PFSK-1 (cell line): Measurements from ENCODE around the gene TSPAN5.

ENCODE experiments used
- FOXP2 ChIP-seq: optimal IDR thresholded peaks from 2 replicates; pipeline ENCODE3; 2011; ENCODE audit warnings: borderline replicate concordance, control low read depth, inconsistent platforms; ENCODE audit not compliant: insufficient read depth; ENCODE audit errors: extremely low read length, extremely low read depth
- POLR2AphosphoS5 ChIP-seq: IDR thresholded peaks from 2 replicates; pipeline ENCODE4 v1.6.1; 2012; ENCODE audit warnings: low read depth, mild to moderate bottlenecking, control low read depth, low read length, moderate library complexity
- REST ChIP-seq, 2 experiments: IDR thresholded peaks; 2 replicates each; pipeline versions ENCODE4 v1.6.1 to v1.8.0; 2011 to 2012; ENCODE audit warnings: low read depth in 2 of 2, low read length in 2 of 2, control low read depth in 1 of 2, inconsistent platforms in 1 of 2, mild to moderate bottlenecking in 1 of 2, moderate library complexity in 1 of 2; ENCODE audit not compliant: insufficient read depth in 1 of 2
- SIN3A ChIP-seq: IDR thresholded peaks from 2 replicates; pipeline ENCODE4 v1.6.1; 2012; ENCODE audit warnings: mild to moderate bottlenecking, low read length, moderate library complexity, borderline replicate concordance; ENCODE audit not compliant: insufficient read depth
- TAF1 ChIP-seq: IDR thresholded peaks from 2 replicates; pipeline ENCODE4 v1.6.1; 2012; ENCODE audit warnings: low read length, control low read depth, borderline replicate concordance; ENCODE audit not compliant: insufficient read depth

Gene TSPAN5

GRCh38 chr4:98502031-98502430, 156.4 kb downstream of the TSPAN5 start:
- TF ChIP-seq POLR2AphosphoS5 = no peak
- TF ChIP-seq SIN3A = no peak
- no peak for TF ChIP-seq FOXP2
- TF ChIP-seq REST (IDR thresholded peaks at IDR 0.05; ENCODE audit: insufficient read depth in 1 of 2, low read depth in 2 of 2, low read length in 2 of 2) = no peak

DNA sequence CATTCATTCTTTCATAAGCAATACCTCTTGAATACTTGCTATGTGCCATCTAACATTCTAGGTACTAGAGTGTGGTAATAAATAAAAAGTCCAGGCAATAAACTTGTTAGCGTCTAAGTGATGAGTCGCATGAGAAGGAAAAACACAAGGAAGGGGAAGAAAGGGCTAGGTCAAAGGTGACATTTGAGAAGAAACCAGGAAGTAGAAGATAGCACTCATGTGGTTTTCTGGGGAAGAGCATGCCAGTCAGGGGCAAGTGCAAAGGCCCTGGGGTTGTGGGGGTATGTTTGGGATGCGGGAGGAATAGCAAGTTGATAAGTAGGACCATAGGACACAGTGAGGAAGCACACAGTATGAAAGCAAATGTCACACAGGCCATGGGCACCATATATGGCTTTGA, 157.0 kb downstream of the TSPAN5 start:
- TF ChIP-seq TAF1 (no peak), SIN3A (no peak), FOXP2 (no peak), POLR2AphosphoS5 (no peak), REST (IDR thresholded peaks at IDR 0.05; ENCODE audit: insufficient read depth in 1 of 2, low read depth in 2 of 2, low read length in 2 of 2) (no peak)

- TF ChIP-seq SIN3A (no peak), POLR2AphosphoS5 (no peak), REST (IDR thresholded peaks at IDR 0.05; ENCODE audit: insufficient read depth in 1 of 2, low read depth in 2 of 2, low read length in 2 of 2) (no peak), TAF1 (no peak), FOXP2 (no peak)
Observed at GRCh38 chr4:98498774-98499173, 159.6 kb downstream of the TSPAN5 start.

DNA sequence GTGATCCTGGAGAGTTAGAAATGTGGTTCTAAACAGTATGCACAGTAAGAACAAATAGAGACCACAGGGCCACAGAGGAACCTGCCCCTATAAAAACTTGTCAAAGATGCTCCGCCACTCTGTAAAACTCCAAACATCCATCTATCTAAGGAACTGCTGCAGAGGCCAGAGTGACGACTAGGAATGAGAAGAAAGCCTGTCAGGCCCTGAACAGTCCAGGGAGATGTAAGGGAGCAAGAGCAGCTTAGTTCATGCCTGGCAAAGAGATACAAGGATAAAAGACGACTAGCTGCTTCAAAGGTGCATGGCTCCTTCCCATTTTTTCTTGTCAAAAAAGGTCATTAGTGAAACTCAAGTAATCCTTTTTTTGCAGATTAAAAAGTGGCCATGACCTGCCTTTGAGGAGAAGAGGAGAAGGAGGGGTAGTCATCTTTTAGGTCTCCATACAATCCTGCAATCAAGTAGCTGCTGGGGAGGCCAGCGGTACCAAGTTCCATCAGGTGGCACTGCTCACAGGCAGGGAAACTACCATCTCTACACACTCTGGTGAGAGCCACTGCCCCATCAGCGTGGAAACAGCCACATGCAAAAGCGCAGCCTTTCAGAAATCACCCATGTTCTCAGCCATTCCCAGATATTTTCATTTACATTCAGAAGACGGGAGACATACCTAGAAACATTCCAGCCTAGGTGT, 162.1 kb downstream of the TSPAN5 start:
- TF ChIP-seq TAF1 = no peak
- no peak for TF ChIP-seq REST (IDR thresholded peaks at IDR 0.05; ENCODE audit: insufficient read depth in 1 of 2, low read depth in 2 of 2, low read length in 2 of 2)
- TF ChIP-seq SIN3A = no peak
- no peak for TF ChIP-seq POLR2AphosphoS5
- TF ChIP-seq FOXP2 = no peak

GRCh38 chr4:98493296-98493695, 165.1 kb downstream of the TSPAN5 start:
- TF ChIP-seq FOXP2 = no peak
- TF ChIP-seq POLR2AphosphoS5 = no peak
- TF ChIP-seq TAF1 = no peak
- no peak for TF ChIP-seq REST (IDR thresholded peaks at IDR 0.05; ENCODE audit: insufficient read depth in 1 of 2, low read depth in 2 of 2, low read length in 2 of 2)
